ENCODE results near the gene L3MBTL4.
"Not testable (repeated sequence)": the region's sequence is repeated elsewhere in the genome, so short reads cannot be mapped to it uniquely, and the experiment has no call there.

The L3MBTL4 gene

DNA sequence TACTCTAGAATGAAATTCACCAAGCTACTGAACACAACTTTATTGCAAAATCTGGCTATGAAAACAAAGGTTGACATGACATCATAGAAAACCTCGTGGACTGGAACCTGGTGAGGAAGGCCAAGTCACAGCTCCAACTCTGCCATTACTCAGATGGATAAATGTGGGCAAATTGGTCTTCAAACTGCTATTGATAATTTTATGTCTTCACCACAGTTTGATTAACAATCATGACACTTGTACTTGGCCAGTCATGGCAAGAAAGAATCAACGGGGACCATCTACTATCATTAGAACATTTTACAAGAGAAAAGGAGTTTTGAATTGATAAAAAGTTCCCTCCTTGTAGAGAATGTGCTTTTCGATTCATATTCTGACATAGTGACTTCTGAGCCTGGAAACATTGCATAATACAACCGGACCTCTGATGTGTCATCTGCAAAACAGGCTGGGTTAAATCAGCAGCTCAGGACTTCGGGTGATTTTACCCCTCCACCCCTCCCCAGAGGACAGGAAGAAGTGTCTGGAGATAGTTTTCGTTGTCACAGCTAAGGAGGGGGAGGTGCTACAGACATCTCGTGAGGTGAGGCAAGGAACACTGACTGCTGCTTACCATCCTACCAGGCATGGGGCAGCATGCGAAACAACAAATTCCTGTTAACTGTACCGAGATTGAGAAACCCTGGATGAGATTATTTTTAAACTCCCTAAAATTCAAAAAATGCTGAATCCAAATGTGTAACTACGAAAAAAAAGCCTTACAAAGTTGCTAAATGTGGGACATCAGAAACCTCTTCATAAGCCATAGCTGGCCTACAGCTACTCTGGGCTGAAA lies 8.4 kb downstream of the L3MBTL4 start:
- no peak for DNase-seq

DNA sequence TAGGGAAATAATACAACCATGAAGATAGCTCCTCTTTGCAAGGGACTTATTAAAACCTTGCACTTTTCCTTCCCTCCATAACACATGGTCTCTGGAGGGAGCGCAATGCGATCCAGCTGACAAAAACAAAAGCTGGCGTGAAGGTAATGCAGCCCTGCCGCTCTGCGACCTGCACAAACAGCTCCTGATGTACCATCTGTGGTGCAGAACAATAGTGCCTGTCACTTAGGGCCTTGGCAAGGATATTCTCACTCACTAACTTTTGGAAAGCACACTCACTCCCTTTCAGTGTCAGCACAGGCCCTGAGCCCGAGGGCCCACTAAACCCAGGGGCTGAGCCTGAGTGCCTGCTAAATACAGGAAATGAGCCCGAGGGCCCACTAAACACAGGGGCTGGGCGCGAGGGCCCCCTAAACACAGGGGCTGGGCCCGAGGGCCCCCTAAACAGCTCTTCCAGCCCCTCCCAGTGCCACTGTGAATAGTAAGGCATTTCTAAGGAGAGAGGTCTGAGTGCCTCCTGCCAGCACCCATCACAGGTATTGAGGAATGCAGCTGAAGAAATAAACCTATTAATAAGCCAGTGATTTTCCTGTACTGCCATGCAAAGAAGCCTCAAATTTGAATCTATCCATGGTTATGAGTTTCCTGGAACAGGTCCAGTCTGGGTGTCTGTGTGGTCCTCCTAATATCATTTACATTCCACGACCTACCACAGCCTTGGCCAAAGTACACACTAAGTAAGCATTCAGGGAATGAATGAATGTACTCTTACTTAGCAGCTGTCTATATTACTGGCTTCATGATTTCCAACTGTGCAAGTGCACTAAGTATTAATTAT lies 9.3 kb downstream of the L3MBTL4 start:
- no peak for DNase-seq

DNA sequence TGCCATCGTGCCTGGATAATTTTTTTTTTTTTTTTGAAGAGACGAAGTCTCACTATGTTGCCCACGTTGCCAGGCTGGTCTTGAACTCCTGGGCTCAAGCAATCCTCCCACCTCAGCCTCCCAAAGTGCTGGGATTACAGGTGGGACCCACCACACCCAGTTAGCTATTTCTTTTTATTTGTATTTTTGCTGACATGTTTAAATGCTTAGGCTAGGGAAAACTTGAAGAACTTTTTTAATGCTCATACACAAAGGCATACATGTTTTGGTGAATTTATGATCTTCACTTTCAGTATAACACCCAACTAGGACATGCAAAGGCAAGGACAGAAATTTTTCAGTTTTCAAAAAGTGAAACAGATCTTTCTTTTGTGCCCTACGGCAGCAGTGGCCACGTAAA lies 9.9 kb downstream of the L3MBTL4 start:
- DNase-seq = no peak

DNA sequence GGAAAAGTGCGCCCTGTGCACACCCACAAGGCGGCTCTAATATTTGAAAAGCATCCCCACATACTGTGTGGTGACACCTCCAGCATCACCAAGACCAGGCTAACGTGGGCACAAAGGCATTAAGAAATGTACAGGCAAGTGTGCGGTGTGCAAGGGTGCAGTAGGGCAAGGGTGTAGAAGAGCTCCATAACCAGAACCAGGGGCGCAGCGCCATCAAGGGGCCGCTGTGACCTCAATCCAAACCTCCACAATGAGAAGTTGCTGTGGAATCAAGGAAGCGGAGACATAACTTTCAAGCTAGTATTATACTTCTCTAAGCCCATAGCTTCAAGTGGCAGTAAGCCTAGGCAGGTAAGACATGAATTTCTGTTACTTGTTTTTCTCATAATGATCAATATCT lies 13.0 kb downstream of the L3MBTL4 start:
- DNase-seq = no peak

DNA sequence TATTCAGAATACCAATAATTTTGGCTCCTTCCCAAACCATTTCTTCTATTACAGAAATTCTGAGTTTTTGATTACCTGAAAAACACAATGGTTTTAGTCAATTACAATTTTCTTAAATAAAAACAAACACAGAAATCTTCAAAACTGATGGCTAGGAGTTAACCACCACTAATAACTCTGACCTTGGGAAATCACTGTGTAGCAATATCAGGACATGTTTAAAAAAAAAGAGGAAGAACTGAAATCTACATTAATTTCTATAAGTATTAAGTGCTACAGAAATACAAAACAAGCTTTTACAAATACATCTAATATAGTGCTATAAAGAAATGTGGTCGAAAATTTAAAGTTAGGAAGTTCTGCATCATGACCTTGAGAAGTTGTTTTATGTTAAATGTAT lies 14.9 kb downstream of the L3MBTL4 start:
- DNase-seq = no peak

DNA sequence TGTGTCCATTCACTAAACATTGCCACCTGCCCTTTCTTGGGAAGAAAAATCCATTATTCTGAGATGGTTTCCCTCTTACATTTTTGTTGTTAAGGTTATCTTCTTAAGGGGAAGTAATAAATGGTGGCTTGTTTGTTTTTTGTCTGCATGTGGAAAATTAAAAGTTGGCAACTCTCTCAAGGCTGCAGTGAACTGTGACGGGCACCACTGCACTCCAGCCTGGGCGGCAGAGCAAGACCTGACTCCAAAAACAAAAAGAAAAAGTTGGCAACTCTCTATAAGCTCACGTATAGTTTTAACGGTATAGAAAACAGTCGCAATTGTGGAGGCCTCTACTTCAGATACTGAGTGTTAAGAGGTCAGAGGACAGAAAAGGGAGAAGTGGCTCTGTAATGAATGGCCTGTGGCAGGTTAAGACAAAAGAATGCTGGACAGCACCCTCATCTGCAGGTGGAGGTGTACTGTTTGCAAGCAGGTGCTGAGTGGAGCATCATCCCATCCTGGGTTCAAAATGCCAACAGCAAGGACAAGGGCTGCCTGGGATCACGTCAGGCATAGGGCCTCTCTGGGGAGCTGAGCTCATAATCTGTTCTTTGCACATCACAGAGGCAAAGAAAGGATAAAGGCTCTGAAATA lies 16.7 kb downstream of the L3MBTL4 start:
- no peak for DNase-seq

DNA sequence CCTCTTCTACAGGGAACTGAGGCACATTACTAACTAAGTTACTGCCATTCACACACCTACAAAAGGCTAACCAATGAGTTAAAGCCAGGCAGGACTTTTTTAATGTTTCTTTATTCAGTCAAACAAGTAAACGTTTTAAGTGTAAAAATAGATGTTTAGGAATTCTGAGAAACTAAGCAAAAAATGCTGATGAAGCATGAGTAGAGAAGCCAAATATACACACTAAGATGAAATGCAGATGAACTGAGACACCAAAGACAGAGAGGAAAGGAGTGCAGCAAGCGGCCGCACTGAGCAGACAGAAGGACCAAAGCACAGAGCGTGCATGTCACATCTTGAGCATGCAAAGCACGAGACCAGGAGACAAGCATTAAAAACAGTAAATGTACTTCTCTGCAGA lies 17.9 kb downstream of the L3MBTL4 start:
- DNase-seq = no peak

DNA sequence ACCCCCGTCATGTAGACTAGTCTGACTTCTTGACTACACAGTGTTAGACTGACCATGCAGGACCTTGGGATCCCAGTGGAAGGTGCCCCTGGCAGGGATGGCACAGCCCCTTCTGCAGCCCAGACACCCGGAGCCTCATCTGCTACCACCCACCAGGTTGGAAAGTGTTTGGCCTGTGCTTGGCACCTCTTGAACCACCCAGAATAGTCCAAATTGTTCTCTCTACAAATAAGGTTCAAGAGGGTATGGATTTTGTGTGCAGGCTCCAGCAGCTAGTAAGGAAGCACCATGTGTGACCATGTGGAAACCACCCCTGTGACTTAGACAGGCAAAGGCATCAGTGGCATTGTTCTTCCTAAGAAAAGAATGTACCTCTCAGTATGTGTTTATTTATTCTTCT lies 18.4 kb downstream of the L3MBTL4 start:
- no peak for DNase-seq

DNA sequence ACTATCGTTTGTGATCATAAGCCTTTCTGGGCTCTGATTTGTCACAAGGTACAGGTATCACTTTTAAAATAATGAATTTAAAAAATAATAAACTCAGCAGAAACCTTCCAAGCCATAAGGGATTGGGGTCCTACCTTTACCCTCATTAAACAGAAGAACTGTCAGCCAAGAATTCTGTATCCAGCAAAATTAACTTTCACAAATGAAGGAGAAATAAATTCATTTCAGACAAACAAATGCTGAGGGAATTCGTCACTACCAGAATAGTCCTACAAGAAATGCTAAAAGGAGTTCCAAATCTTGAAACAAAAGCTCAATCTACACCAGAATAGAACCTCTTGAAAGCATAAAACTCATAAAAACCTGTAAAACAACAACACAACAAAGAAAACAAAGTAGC lies 25.7 kb downstream of the L3MBTL4 start:
- no peak for DNase-seq

DNA sequence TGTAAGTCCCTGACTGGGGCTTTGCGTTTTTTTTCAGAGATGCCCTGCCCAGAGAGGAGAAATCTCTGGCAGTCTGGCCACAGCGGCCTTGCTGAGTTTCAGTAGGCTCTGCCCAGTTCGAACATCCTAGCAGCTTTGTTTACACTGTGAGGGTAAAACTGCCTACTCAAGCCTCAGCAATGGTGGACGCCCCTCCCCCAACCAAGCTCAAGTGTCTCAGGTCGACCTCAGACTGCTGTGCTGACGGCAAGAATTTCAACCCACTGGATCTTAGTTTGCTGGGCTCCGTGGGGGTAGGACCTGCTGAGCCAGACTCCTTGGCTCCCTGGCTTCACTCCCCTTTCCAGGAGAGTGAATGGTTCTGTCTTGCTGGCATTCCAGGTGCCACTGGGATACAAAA lies 31.7 kb downstream of the L3MBTL4 start:
- no peak for DNase-seq

DNA sequence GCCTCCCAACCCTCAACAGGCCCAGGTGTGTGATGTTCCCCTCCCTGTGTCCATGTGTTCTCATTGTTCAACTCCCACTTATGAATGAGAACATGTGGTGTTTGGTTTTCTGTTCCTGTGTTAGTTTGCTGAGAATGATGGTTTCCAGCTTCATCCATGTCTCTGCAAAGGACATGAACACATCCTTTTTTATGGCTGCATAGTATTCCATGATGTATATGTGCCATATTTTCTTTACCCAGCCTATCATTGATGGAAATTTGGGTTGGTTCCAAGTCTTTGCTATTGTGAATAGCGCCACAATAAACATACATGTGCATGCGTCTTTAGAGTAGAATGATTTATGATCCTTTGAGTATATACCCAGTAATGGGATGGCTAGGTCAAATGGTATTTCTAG lies 37.2 kb downstream of the L3MBTL4 start:
- not testable (repeated sequence) for DNase-seq

DNA sequence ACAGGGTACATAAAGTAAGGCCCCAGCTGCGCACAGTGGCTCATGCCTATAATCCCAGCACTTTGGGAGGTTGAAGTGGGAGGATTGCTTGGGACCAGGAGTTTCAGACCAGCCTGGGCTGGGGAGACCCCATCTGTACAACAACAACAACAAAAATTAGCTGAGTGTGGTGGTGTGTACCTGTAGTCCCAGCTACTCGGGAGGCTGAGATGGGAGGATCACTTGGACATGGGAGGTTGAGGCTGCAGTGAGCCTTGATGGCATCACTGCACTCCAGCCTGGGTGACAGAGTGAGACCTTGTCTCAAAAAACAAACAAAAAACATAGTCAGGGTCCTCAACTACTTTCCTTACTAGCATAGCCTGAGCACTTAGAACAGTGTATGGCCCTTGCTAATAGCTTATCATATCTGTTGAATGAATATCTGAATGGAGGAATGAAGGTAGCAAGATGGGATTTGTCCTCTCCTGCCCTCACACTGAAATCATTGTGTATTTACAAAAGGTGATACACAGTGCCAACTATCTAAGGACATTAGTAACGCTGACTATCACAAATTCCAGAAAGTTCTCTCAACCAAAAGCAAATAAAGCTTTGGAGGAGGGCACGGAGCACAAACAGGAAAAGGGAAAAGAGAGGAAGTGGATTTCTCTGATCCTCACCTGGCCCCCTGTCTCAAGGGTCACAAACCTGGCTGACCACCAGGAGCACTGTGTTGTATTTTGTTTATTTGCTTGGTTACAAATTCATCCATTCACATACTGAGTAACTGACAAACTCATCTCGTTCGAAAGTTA lies 38.1 kb downstream of the L3MBTL4 start:
- no peak for DNase-seq

DNA sequence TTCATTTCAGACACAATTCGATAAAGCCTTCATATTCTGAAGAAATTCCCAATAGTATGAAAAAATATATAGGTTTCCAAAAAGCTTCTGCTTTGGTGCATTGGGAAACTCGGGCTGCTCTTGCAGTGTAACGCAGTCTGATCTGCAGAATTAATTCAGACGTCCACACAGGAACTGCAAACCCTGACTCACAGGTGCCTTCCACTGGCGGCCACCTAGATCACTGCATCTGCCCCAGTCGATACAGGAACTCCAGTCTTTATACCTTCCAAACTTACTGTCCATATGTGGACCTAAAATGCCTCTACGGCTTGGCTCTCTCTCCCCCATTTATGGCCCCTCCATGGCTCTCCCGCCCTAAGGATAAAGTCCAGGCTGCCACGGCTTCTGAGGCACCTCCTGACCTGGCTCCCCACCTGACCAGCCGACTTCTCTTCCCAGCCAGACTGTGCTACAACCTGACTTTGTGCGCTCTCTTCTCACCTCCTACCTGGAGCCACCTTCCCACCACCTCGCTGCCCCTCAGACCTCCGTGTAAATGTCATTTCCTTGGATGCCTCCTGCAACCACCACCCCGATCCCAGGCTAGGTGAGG lies 39.7 kb downstream of the L3MBTL4 start:
- DNase-seq = no peak

DNA sequence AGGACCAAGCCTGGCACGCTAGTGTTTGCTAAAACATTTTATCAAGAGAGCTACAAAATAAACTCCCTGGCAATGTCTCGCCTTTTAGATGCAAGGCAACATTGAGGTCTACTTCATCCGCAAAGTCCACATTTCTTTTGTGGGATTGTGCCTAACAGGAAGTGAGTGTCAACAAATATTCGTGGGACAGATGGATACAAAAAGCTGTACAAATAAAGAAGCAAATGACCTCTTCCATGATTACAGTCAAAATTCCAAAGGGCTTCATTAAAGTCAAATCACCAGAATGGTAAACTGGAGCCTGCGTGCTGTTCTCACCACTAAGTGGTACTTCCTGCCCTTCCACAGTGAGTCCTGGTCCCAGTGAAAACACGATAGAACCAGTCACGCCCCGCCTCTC lies 40.4 kb downstream of the L3MBTL4 start:
- no peak for DNase-seq

DNA sequence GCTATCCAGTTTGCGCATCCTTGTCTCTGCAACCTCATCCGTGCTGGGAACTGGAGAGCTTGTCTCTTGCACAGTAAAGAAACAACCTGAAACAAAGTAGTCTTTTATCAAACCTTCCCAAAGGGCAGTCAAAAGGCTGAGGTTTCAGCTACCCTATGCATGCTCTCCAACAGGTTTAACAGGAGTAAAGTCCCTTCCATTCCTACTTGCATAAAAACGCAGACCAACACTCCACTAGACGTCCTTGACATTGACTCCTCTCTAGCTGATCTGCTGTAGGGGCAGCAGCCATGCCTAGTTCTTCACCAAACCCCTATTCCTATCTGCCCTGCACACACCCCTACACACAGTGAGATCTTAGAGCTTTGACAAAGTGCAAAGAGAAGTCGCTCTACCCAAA lies 41.5 kb downstream of the L3MBTL4 start:
- DNase-seq = no peak

DNA sequence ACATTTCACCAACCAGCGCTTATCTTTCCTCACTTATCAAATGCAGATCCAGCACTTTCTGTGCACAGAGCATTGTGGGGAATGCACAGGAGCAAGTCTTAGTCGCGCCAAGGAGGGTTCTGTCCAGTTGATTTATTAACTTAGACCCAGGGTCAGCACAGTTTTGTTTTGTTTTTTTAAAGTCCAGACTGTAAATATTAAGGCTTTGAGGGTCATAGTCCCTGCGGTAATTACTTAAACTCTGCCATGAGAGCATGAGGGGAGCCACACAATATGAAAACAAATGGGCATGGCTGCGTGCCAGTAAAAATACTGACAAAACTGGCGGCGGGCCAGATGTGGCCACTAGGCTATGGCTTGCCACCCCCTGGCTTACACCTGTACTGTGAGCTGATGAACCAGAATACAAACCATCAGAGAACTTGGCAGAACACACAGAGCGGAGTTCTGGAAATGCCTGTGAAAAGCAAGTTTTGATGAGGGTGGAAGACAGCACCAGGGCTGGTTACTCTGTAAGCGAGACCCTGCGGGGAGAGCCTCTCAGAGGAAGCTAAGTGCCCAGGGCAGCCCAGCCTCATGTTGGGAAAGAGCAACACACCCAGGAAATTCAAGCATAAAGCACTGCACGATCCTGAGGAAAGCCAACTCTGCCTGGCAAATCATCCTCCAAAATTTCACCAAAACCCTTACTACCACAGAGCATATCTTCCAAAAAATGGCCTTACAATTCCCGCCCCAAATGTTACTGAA lies 43.6 kb downstream of the L3MBTL4 start:
- no peak for DNase-seq

DNA sequence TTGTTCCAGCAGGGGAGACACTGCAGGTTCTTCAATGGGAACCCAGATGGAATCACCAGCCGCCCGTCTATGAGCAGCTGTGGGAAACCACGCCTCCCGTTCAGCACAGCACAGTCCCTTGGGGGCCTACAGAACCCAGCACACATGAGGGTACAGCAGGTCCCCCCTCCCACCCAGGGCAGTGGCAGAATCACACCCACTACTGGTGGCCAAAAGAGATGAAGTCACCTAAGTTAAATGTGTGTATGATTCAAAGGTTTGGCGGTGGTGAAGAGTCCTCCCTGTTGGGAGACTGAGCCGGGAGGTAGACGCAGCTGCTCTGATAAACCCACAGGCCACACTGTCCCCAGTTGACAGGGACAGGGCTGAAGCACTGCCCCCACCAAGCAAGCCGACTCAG lies 44.3 kb downstream of the L3MBTL4 start:
- no peak for DNase-seq

DNA sequence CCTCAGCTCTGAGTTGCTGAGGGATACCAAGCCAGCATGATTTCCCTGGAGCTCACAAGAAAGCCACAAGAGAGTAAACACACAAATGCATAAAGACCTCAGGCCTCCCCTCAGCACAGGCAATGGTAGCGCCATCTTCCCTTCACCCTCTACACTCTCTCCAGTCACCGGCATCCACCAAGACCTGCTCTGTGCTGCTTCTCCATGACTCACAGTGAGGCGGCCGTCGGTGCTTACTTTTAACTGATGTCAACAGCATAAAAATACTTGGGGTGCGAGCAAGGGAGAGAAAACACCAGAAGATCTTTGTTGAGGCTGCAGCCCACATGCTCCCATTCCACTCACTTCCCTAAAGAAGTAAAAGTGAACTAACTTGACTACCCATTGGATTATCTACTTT lies 46.7 kb downstream of the L3MBTL4 start:
- DNase-seq = no peak

DNA sequence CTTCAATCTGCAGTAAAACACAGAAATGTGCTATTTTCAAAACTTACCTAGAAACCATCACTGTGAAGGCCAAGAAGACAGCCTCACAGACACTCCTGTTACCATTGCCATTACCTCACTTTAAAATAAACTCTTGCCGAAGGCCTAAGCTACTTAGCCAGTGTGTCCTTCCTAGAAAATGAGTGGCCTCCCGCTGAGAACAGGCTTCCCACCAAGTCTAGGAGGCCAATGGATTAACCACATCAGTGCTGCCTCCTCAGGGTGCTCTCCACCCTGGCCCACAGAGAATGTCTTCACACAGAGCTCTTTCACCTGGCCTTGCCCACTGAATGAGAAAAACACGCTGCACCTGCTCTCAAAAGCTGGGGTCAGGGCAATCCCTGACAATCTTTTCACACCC lies 47.5 kb downstream of the L3MBTL4 start:
- DNase-seq = no peak

DNA sequence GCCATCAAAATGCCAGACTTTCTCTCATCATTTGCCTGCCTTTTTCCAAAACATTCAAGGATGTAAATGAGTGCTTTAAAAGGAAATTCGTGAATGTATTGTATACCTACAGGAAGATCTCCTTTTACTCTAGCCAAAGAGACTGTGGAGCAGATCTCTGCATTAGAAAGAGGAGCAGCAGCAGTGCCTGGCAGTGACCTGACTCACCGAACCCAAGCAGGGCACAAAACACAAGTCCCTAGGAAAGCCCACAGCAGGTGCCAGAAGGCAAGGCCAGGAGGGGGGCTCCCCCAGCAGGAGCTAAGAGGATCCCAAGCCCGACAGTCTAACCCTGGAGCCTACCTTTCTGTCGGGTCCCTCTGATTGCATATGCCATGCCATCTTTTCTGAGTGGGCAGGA lies 47.9 kb downstream of the L3MBTL4 start:
- DNase-seq = no peak

DNA sequence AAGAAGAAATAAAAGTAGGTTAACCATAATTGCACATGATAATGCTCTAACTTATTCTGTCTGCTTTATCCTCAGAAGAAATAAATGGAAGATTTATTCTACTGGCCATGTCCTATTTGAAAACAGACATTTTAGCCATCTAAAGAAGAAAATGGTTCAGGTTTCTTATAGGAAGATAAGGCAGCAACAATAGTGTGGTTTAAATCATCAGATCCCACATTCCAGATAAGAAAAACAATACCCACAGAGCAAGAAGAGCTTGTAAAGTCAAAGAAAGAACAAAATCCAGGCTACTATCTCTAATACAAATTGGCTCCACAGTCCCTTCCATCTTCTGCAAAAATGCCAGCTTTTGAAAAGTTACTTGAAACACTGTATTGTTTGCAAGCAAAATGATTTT lies 49.3 kb downstream of the L3MBTL4 start:
- no peak for DNase-seq

DNA sequence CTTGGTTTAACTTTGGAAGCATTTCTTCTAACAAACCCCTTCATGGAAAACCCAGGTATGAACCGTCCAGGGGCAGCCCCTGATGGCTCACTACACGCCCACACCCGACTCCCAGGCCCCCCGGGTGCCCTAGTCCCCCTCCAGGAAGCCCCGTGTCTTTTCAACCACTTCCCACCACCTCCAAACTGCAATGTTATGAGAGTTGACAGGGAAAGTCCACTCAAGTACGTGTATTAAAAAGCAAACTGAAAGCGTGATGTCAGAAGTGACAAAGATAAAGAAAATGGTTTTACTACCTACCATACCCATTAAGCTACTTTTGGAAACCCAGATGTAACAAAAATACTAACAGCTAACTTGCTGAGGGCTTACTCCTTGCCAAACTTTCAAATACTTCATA lies 51.5 kb downstream of the L3MBTL4 start:
- no peak for DNase-seq
